MV-4-11 (cell line): ENCODE data around the gene CLEC2A.
"Not testable (repeated sequence)": the region's sequence is repeated elsewhere in the genome, so short reads cannot be mapped to it uniquely, and the experiment has no call there.

Experiments
- DNase-seq: peaks from one replicate; lab custom pipeline; 2025; lab: John Stamatoyannopoulos, UW

The CLEC2A gene

DNA sequence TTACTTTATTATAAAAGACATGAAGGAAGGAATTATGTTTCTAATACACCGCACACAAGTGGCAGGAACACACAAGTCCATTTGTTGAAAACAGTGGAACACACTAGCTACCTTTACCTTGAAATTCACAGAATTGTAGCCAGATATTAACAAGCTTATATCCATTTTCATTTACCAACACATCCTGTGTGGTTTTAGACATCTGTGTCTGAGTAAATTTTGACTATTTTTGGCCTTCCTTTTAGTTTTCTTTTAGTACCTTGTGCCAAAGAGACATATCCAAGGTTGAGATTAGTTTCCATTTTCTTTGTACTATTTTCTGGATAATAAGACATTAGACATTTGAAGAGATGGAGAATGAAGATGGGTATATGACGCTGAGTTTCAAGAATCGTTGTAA is 50.9 kb downstream of the CLEC2A start, which contains the start of gene KLRF2:
KLRF2 (plus strand) TSS at position 244 of the 400 bp plus-strand sequence; CDS start at position 351, 107 bp downstream.
- DNase-seq = no peak

DNA sequence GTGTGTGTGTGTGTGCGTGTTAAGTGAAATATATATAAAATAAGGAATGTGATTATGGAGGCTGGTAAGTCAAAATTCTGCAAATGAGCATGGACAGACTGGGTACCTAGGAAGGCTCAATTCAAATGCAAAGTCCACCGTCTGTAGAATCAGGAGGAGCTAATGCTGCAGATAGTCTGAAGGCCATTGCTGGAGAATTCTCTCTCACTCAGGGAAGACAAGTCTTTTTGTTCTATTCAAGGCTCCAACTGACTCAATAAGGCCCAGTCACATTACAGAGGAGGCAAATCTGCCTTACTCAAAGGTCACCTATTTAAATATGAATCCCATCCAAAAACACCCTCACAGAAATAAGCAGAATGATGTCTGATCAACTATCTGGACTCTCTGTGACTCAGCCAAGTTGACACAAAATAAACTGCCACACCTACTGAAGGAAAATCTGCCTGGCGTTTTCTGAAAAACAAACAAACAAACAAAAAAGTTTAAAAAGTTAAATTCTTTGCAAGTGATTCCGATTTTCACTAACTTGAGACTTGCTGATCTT is 51.6 kb downstream of the CLEC2A start:
- DNase-seq = no peak

DNA sequence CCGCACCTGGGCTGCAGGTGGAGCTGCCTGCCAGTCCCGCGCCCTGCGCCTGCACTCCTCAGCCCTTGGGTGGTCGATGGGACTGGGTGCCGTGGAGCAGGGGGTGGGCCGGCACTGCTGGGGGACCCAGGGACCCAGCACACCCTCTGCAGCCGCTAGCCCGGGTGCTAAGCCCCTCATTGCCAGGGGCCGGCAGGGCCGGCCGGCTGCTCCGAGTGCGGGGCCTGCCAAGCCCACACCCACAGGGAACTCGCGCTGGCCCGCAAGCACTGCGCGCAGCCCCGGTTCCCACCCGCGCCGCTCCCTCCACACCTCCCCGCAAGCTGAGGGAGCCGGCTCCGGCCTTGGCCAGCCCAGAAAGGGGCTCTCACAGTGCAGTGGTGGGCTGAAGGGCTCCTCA is 56.0 kb downstream of the CLEC2A start:
- DNase-seq = not testable (repeated sequence)

DNA sequence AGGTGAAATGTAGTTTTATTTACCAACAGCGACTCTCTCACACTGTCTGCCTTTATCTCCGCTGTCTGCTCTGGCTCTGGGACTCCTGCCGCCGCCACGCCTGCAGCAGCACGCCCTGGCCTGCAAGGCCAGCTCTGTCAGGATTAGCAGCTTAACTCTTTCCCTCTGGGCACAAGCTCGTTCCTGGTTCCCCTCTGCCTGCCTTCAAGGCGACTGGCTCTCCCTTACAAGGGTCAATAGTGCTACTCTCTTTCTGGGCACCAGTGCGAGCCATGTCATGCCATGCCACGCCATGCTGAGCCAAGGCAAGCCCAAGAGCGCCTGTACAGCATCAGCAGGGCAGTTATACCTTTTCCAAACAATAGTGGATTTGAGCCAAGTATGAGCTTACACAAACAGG is 59.4 kb downstream of the CLEC2A start:
- no peak for DNase-seq

DNA sequence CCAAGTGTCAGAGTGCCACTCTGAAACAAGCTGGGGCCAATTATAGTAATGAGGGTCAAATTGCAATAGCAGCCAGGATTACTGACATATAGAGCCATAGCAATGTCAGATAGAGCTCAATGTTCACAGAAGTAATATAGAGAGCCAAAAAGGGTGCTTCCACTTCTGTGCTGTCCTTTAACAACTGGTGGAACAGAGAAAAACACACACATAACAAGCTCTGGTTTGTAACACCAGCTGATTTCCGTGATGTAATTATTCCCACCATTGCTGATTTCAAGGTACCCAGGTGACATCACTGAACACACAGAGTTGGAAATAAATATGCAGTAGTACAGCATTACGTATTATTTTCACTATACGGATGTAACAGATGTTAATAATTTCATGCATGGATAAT is 60.0 kb downstream of the CLEC2A start:
- DNase-seq = no peak

DNA sequence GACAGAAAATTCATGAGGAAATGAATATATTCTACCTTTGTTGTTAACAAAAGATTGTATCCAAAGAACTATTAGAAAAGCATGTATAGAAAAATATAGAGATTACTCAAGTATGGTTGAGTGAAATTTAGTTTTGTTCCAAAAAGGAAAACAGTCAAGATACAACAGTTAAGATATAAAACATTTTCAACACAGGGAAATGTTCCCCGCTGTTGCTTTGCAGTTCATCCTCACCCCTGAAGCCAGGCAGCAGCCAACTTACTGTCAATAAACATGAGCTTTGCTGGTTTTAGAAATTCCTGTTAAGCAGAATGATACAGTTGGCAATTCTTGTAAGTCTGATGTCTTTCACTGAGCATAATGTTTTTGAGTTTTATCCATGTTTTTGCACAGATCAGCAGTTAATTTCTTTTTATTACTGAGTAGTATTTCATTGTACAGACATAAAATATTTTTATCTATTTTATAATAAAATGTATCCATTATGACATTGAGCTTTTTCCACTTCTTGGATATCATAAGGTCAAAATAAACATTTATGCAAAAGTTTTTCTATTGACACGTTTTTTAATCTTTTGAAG is 61.8 kb downstream of the CLEC2A start:
- DNase-seq = no peak

DNA sequence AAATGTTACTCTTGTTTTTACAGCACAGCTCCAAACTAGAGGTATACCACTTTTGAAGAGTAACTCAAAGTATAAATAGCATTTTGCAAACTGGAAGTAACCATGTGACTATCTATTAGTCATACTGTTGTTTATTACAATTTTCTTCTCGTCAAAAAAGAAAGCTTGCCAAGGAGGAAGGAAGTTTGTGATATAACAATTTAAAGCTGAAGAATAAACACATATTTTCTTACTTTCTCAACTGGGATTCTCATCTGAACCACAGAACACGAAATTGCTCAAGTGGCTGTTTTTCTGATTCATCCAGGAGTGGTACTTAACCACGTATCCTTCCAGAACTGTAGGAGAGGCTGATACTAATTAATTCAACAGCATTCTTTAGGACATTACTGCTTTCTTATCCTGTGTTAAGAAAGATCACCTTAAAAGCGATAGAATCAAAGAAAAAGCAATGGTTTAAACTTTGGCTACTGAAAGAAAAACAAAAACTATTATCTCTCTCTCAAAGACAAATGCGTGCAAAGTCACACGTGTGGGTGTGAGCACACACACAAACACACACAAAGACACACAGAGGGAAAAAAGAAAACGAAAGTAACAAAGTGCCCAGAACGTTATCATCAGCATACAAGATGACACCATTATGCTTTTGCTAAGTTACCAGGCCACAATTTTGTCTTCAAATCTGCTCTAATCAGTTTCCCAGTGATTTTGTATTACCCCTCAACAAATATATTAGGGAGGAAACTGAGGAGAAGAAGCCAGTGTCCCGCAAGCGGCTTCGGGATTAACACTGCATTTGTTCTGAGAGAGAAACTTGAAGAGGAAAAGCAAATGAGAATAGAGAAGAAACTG is 62.6 kb downstream of the CLEC2A start, which contains the start of gene CLEC2B:
CLEC2B (minus strand) TSS at position 48 of the 855 bp plus-strand sequence.
- DNase-seq = peak; percentile 39

DNA sequence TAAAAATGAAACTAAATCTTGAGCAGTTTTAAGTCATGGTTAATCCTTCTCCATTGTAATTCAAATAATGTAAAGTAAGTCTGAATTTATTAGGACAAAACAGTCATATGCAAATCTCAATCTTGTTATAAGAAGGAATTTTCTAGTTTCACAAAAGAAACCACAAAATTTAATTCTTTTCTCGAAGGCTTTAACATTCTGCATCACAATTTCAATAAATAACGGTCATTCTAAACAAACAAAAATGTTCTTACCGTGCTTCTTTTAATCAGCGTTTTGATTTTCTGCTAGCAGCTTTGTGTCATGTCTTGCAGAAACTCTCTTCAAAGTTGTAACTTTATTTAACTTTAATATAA is 63.2 kb downstream of the CLEC2A start:
- DNase-seq = no peak

DNA sequence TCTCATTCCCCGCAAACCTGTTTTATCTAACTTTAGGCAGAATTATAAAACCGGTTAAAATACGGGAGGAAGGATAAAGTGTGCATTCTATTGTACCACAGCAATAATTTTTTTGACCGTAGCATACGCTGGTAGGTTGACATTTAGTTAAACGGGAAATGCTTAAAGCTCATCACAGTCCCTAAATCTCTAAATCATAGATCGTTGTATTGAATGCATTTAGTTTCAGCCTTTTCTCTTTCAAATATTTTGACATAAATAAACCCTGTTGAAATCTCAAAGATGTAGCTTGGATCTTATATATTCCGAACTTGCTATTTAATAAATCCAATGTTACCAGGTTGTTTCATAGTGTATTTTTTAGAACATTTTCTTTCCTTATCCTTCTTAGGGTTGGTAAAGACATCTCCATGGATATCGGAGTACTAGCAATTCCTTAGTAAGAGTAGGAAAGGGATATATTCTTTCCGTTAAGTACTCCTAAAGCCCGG is 63.8 kb downstream of the CLEC2A start:
- DNase-seq = no peak

DNA sequence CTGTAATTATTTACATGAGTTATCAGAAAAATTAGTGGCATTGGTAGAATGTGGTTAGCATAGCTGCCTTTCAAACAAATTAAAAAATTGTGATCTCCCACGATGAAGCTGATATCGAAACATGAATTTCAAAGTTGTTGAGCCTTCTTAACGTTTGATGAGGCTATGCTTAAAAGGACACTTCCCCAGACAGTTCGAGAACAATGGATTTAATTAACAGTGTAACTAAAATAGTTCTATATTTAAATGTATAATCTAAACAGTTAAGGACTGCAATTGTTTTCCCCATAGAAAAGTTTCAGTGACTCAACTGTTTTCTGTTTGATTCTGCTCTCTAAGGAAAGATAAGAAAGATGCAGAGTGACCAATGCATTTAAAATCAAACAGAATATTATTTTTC is 64.6 kb downstream of the CLEC2A start:
- no peak for DNase-seq

DNA sequence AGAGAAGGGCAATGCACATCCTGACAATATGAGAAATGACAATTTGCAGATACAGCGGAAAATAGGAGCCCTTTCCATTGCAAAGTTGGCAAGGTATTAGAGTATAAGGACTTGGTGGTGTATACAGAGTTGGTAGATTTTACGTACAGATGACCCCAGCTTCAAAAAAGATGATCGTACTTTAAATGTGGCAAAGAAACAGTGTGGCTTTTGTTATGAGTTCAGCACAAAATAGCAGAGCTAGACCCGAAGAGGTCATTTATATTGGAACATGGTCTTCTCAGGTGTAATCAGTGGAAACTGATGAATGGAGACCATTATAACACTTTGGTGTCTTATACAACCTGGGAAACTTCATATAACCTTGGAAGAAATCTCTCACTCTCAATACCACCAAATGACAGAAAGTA is 65.3 kb downstream of the CLEC2A start:
- no peak for DNase-seq

DNA sequence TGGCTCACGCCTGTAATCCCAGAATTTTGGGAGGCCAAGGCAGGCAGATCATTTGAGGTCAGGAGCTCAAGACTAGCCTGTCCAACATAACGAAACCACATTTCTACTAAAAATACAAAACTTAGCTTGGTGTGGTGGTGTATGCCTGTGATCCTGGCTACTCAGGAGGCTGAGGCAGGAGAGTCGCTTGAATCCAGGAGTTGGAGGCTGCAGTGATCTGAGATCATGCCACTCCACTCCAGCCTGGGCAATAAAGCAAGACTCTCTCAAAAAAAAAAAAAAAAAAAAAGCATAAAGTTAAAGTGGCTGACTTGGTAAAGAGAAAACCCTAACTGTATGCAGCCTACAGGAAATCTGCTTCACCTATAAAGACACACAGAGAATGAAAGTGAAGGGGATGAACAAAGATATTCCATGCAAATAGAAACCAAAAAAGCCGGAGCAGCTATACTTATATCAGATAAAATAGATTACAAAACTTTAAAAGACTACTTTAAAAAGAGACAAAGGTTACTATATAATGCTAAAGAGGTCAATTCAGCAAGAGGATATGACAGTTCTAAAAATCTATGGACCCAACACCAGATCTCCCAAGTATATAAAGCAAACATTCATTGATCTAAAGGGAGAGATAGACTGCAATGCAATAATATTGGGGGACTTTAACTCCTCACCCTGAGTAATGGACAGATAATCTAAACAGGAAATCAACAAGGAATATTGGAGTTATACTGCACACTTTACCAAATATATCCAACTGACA is 67.1 kb downstream of the CLEC2A start:
- no peak for DNase-seq
